ENCODE measurements around the gene PODXL.

Gene PODXL

GRCh38 chr7:131556053-131556908 lies at the start of gene PODXL:
TSS of gene PODXL (minus strand) at chr7:131556628. CDS start at chr7:131556359, 269 bp downstream.
- peak; percentile 88 for DNase-seq

- DNase-seq, result peak; percentile 43
Observed at GRCh38 chr7:131605280-131605878, 49.0 kb upstream of the PODXL start.

GRCh38 chr7:131604841-131605279 lies 48.4 kb upstream of the PODXL start:
- DNase-seq, result no peak

GRCh38 chr7:131603932-131604331 lies 47.5 kb upstream of the PODXL start:
- DNase-seq, result no peak

- no peak for DNase-seq
Observed at GRCh38 chr7:131602994-131603372, 46.6 kb upstream of the PODXL start.

- DNase-seq, result peak; percentile 80
Observed at GRCh38 chr7:131602304-131602993, 46.0 kb upstream of the PODXL start.

- DNase-seq, result no peak
Observed at GRCh38 chr7:131600085-131600881, 43.9 kb upstream of the PODXL start.

GRCh38 chr7:131596785-131597184 lies 40.4 kb upstream of the PODXL start:
- no peak for DNase-seq

- peak; percentile 7 for DNase-seq
Observed at GRCh38 chr7:131595699-131596098, 39.3 kb upstream of the PODXL start.

- DNase-seq, result peak; percentile 26
Observed at GRCh38 chr7:131591687-131592319, 35.4 kb upstream of the PODXL start.

- DNase-seq, result no peak
Observed at GRCh38 chr7:131587315-131587923, 31.0 kb upstream of the PODXL start.

- no peak for DNase-seq
Observed at GRCh38 chr7:131586759-131587158, 30.3 kb upstream of the PODXL start.

- no peak for DNase-seq
Observed at GRCh38 chr7:131586259-131586658, 29.8 kb upstream of the PODXL start.

GRCh38 chr7:131583430-131583829 lies 27.0 kb upstream of the PODXL start:
- no peak for DNase-seq

GRCh38 chr7:131581241-131582051 lies 25.0 kb upstream of the PODXL start:
- DNase-seq, result no peak

- peak; percentile 13 for DNase-seq
Observed at GRCh38 chr7:131578602-131579001, 22.2 kb upstream of the PODXL start.

GRCh38 chr7:131574741-131575140 lies 18.3 kb upstream of the PODXL start:
- no peak for DNase-seq

- no peak for DNase-seq
Observed at GRCh38 chr7:131570401-131570800, 14.0 kb upstream of the PODXL start.

GRCh38 chr7:131568970-131569369 lies 12.5 kb upstream of the PODXL start:
- DNase-seq, result no peak

GRCh38 chr7:131568510-131568909 lies 12.1 kb upstream of the PODXL start:
- no peak for DNase-seq

GRCh38 chr7:131564640-131565039 lies 8.2 kb upstream of the PODXL start:
- no peak for DNase-seq

Data from NCI-H69 (cell line).